D721Med (cell line): Measurements from ENCODE around the gene SPTBN5.

Source experiments
- DNase-seq: peaks from one replicate; pipeline ENCODE4 v3.0.0; 2011; ENCODE audit warnings: low spot score; ENCODE audit not compliant: insufficient read length
- FAIRE-seq: peaks from 2 replicates; lab custom pipeline; 2011; peaks lifted over from hg19 to GRCh38; lab: Jason Lieb, UNC
- CTCF ChIP-seq: IDR thresholded peaks from 2 replicates; pipeline ENCODE4 v1.5.1; 2012; ENCODE audit warnings: mild to moderate bottlenecking, control low read depth; ENCODE audit not compliant: insufficient read depth; ENCODE audit errors: missing control alignments

SPTBN5 gene

GRCh38 chr15:41895491-41895890, 1.6 kb upstream of the SPTBN5 start:
- FAIRE-seq (no peak), DNase-seq (no peak)
- TF ChIP-seq CTCF: no peak

GRCh38 chr15:41894791-41895463, 1.1 kb upstream of the SPTBN5 start:
- DNase-seq: no peak
- TF ChIP-seq CTCF: no peak
- FAIRE-seq: no peak

GRCh38 chr15:41894251-41894790, 468 bp upstream of the SPTBN5 start:
- no peak for TF ChIP-seq CTCF
- FAIRE-seq: no peak
- no peak for DNase-seq

- DNase-seq (no peak), FAIRE-seq (no peak)
- no peak for TF ChIP-seq CTCF
These were observed 1.0 kb downstream of the SPTBN5 start for GRCh38 chr15:41892621-41893421.

GRCh38 chr15:41891946-41892345, 1.9 kb downstream of the SPTBN5 start:
- TF ChIP-seq CTCF: no peak
- FAIRE-seq (no peak), DNase-seq (no peak)

- no peak for TF ChIP-seq CTCF
- DNase-seq (no peak), FAIRE-seq (no peak)
These were observed 2.6 kb downstream of the SPTBN5 start for GRCh38 chr15:41891226-41891625.
